ENCODE results near the gene CTBP1.

DNA sequence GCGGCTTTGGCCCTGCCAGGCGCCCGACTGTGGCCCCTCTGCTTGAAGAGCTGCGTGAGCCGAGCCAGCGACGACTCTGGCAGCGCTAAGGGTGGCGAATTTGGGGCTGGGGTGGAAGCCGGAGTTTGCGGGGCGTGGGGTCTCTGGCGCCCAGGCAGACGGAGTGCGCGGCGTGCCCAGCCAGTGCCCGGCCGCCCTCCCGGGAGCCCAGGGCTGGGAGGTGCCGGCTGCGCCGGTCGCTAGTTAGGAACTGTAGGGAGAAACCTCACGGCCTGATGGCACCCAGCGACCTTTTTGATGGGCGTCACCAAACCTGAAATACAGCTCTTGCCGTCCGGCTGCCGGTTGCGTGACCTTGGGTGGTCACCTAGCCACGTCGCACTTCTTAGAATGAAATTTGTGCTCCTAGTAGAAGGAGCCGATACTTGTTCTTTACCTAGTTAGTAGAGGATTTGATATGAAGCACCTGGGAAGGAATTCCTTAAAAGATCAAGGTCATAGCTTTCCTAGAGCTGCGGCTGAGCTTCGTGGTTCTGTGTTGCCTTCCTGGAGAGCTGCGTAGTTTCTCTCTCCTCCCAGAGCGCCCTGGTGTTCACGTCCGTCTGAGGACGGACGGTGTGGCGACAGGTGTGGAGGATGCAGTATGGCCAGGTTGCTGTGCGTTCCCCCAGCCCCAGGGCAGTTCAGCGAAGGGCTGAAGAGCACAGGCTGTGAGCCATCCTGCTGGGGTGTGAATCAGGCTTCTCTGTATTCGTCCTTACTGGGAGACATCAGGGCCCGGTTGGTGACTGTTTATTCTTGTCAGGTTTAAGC, 41.4 kb upstream of the CTBP1 start:
- TF ChIP-seq, protein P1, sequence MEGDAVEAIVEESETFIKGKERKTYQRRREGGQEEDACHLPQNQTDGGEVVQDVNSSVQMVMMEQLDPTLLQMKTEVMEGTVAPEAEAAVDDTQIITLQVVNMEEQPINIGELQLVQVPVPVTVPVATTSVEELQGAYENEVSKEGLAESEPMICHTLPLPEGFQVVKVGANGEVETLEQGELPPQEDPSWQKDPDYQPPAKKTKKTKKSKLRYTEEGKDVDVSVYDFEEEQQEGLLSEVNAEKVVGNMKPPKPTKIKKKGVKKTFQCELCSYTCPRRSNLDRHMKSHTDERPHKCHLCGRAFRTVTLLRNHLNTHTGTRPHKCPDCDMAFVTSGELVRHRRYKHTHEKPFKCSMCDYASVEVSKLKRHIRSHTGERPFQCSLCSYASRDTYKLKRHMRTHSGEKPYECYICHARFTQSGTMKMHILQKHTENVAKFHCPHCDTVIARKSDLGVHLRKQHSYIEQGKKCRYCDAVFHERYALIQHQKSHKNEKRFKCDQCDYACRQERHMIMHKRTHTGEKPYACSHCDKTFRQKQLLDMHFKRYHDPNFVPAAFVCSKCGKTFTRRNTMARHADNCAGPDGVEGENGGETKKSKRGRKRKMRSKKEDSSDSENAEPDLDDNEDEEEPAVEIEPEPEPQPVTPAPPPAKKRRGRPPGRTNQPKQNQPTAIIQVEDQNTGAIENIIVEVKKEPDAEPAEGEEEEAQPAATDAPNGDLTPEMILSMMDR (IDR thresholded peaks at IDR 0.05) = no peak
- no peak for TF ChIP-seq POLR2AphosphoS5 (IDR thresholded peaks at IDR 0.05)
- no peak for TF ChIP-seq POLR2A (IDR thresholded peaks at IDR 0.05)
- no peak for TF ChIP-seq EP300 (IDR thresholded peaks at IDR 0.05)
